Neural cell (in vitro differentiated cells): ENCODE data around the gene TBL1X.

ENCODE experiments used
- EP300 ChIP-seq: fragments of 450-650 bp; conservative IDR thresholded peaks from 2 replicates; pipeline ENCODE4 v1.6.1; 2014; ENCODE audit warnings: antibody characterized with exemption, mild to moderate bottlenecking, moderate library complexity; ENCODE audit not compliant: poor library complexity, severe bottlenecking
- EZH2 ChIP-seq: fragments of 200-600, 300-800 bp; shearing (Covaris generic), sonication (generic); IDR thresholded peaks from 2 replicates; pipeline ENCODE4 v1.6.1; 2014; ENCODE audit warnings: antibody characterized with exemption, low read length, borderline replicate concordance, mild to moderate bottlenecking; ENCODE audit not compliant: insufficient read depth, poor library complexity, severe bottlenecking
- POLR2AphosphoS5 ChIP-seq: IDR thresholded peaks from 2 replicates; pipeline ENCODE4 v1.6.1; 2012
- RAD21 ChIP-seq: fragments of 450-650 bp; conservative IDR thresholded peaks from 2 replicates; pipeline ENCODE4 v1.6.1; 2014; ENCODE audit warnings: antibody characterized with exemption, mild to moderate bottlenecking, moderate library complexity
- REST ChIP-seq: IDR thresholded peaks from 2 replicates; pipeline ENCODE4 v1.6.1; 2012; ENCODE audit warnings: borderline replicate concordance
- SMC3 ChIP-seq: fragments of 450-650 bp; conservative IDR thresholded peaks from 2 replicates; pipeline ENCODE4 v1.6.1; 2014; ENCODE audit warnings: antibody characterized with exemption, mild to moderate bottlenecking, moderate library complexity; ENCODE audit not compliant: poor library complexity
- TF ChIP-seq, protein P1 (sequence below): fragments of 450-650 bp; IDR thresholded peaks from 2 replicates; pipeline ENCODE4 v1.5.1; 2014; ENCODE audit warnings: antibody characterized with exemption, mild to moderate bottlenecking, moderate library complexity; ENCODE audit not compliant: poor library complexity, severe bottlenecking

DNA sequence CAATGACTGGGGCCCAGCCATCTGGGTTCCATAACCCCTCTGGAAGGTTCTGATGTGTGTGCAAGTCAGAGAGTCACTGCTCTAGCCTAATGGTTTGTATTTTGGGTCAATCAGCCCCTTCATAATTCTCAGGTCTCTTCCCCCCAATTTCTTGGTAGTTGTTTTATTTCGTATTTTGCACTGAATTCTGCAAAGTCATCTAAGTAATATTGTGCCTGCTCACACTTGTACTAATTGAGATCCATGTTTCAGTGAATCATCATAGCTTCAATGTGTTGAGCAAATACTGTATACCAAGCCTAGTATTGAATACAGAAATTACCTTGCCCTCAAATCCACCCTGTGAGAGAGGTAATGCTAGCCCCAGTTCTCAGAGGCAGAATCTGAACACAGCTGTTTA is 28.0 kb upstream of the TBL1X start:
- TF ChIP-seq, protein P1, sequence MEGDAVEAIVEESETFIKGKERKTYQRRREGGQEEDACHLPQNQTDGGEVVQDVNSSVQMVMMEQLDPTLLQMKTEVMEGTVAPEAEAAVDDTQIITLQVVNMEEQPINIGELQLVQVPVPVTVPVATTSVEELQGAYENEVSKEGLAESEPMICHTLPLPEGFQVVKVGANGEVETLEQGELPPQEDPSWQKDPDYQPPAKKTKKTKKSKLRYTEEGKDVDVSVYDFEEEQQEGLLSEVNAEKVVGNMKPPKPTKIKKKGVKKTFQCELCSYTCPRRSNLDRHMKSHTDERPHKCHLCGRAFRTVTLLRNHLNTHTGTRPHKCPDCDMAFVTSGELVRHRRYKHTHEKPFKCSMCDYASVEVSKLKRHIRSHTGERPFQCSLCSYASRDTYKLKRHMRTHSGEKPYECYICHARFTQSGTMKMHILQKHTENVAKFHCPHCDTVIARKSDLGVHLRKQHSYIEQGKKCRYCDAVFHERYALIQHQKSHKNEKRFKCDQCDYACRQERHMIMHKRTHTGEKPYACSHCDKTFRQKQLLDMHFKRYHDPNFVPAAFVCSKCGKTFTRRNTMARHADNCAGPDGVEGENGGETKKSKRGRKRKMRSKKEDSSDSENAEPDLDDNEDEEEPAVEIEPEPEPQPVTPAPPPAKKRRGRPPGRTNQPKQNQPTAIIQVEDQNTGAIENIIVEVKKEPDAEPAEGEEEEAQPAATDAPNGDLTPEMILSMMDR = no peak
- TF ChIP-seq POLR2AphosphoS5 (no peak), EZH2 (no peak), RAD21 (no peak), EP300 (no peak), SMC3 (no peak), REST (no peak)
